WERI-Rb-1 (cell line): ENCODE results near the gene CRAT.

Experiments used
- DNase-seq: peaks from one replicate; pipeline ENCODE4 v3.0.0-alpha.2; 2020
- H3K27ac ChIP-seq: fragments of 250-450 bp; sonication (Bioruptor Pico); 2 replicates; pipeline ENCODE4 v1.5.1; 2020; ENCODE audit warnings: mild to moderate bottlenecking, moderate library complexity
- H3K27me3 ChIP-seq: fragments of 250-450 bp; sonication (Bioruptor Pico); 2 replicates; pipeline ENCODE4 v1.5.1; 2021; ENCODE audit warnings: mild to moderate bottlenecking, low read depth, moderate library complexity; ENCODE audit not compliant: insufficient read depth, severe bottlenecking
- H3K36me3 ChIP-seq: fragments of 250-450 bp; sonication (Bioruptor Pico); 2 replicates; pipeline ENCODE4 v1.5.1; 2020; ENCODE audit warnings: mild to moderate bottlenecking, moderate library complexity
- H3K4me3 ChIP-seq: 2 replicates; pipeline ENCODE4 v1.5.1; 2011; ENCODE audit warnings: low read depth, mild to moderate bottlenecking, control low read depth, low read length
- H3K9me3 ChIP-seq: fragments of 250-450 bp; sonication (Bioruptor Pico); 2 replicates; pipeline ENCODE4 v1.5.1; 2021; ENCODE audit warnings: mild to moderate bottlenecking, moderate library complexity; ENCODE audit not compliant: severe bottlenecking
- CTCF ChIP-seq: IDR thresholded peaks from 2 replicates; pipeline ENCODE4 v1.5.1; 2011; ENCODE audit warnings: low read depth, mild to moderate bottlenecking, control low read depth, inconsistent platforms, low read length

The CRAT gene

GRCh38 chr9:129139993-129140396, 29.4 kb upstream of the CRAT start:
- peak overlapping the region; percentile 92 for H3K27ac ChIP-seq
- peak overlapping the region; percentile 24 for H3K4me3 ChIP-seq
- no peak for TF ChIP-seq CTCF
- H3K9me3 ChIP-seq, result no peaks in the 10 kb centered on the region
- H3K27me3 ChIP-seq, result no peaks in the 10 kb centered on the region
- DNase-seq, result peak; percentile 78
- peaks cover 39% of the 10 kb centered on the region for H3K36me3 ChIP-seq

GRCh38 chr9:129139233-129139992, 28.8 kb upstream of the CRAT start:
- peak; percentile 77 for TF ChIP-seq CTCF
- Histone ChIP-seq H3K4me3 (peak overlapping the region; percentile 24), H3K27me3 (no peaks in the 10 kb centered on the region), H3K36me3 (peaks cover 44% of the 10 kb centered on the region), H3K9me3 (no peaks in the 10 kb centered on the region), H3K27ac (peak overlapping the region; percentile 92)
- DNase-seq, result peak; percentile 86

- DNase-seq, result no peak
- no peak for TF ChIP-seq CTCF
- no peak overlapping the region for H3K4me3 ChIP-seq
- H3K36me3 ChIP-seq, result peaks cover 41% of the 10 kb centered on the region
- H3K27ac ChIP-seq, result no peak overlapping the region
- H3K9me3 ChIP-seq, result no peaks in the 10 kb centered on the region
- no peaks in the 10 kb centered on the region for H3K27me3 ChIP-seq
Measured at GRCh38 chr9:129138476-129139232, 28.1 kb upstream of the CRAT start.

- Histone ChIP-seq H3K4me3 (no peak overlapping the region), H3K9me3 (no peaks in the 10 kb centered on the region), H3K36me3 (peaks cover 41% of the 10 kb centered on the region), H3K27me3 (no peaks in the 10 kb centered on the region), H3K27ac (no peak overlapping the region)
- DNase-seq, result no peak
- TF ChIP-seq CTCF, result no peak
Measured at GRCh38 chr9:129138144-129138462, 27.5 kb upstream of the CRAT start.

- no peaks in the 10 kb centered on the region for H3K9me3 ChIP-seq
- no peak overlapping the region for H3K27ac ChIP-seq
- TF ChIP-seq CTCF, result no peak
- peaks cover 38% of the 10 kb centered on the region for H3K36me3 ChIP-seq
- DNase-seq, result no peak
- H3K4me3 ChIP-seq, result no peak overlapping the region
- H3K27me3 ChIP-seq, result no peaks in the 10 kb centered on the region
Measured at GRCh38 chr9:129137292-129138143, 26.9 kb upstream of the CRAT start.
